Thyroid gland (tissue), 4 donors: Measurements from ENCODE around the gene CDK9. TPM values are rescaled to one million over a fixed set of nuclear protein-coding genes. Genes with fewer than 3 reads are reported as not detected.

Source experiments
- DNase-seq, 2 donors: peaks; one replicate each; pipeline ENCODE4 v3.0.0-alpha.2; 2019
- H3K27ac ChIP-seq, 3 donors: fragments of 200-600 bp; sonication (generic); 1 replicate in 2 of 3; 2 replicates in 1 of 3; pipeline ENCODE4 v1.5.1; 2016 to 2019; ENCODE audit warnings: mild to moderate bottlenecking in 1 of 3, moderate library complexity in 1 of 3
- H3K27me3 ChIP-seq: fragments of 200-600 bp; sonication (generic); one replicate; pipeline ENCODE4 v1.5.1; 2019
- H3K36me3 ChIP-seq, 2 donors: fragments of 200-600 bp; sonication (generic); one replicate each; pipeline ENCODE4 v1.5.1; 2016 to 2019
- H3K4me1 ChIP-seq, 2 donors: fragments of 200-600 bp; sonication (generic); one replicate each; pipeline ENCODE4 v1.5.1; 2017 to 2019
- H3K4me3 ChIP-seq, 3 donors: fragments of 200-600 bp; sonication (generic); replicated peaks in 1 of 3; 1 replicate in 2 of 3; 2 replicates in 1 of 3; pipeline ENCODE4 v1.5.1; 2016; ENCODE audit warnings: mild to moderate bottlenecking in 1 of 3
- H3K9me3 ChIP-seq: fragments of 200-600 bp; sonication (generic); one replicate; pipeline ENCODE4 v1.5.1; 2017
- POLR2A ChIP-seq, 2 donors: fragments of 450-650 bp; IDR thresholded peaks; one replicate each; pipeline ENCODE4 v1.6.1; 2017; ENCODE audit warnings: antibody characterized with exemption in 2 of 2, mild to moderate bottlenecking in 2 of 2, moderate library complexity in 1 of 2
- WGBS, 2 donors: methylation state at CpG; one replicate each; pipeline ENCODE4 v1.1.5; 2017; 5-methylcytosine and 5-hydroxymethylcytosine counted together
- intact Hi-C: fragments of 100-400 bp; cut with DNase I; formaldehyde crosslinking; loops from one replicate; pipeline ENCODE4 v1.15.1; 2023
- total RNA-seq, 4 donors: library from RNA; depleted of rRNA; stranded (reverse); fragments of >200 nt; gene quantifications; one replicate each; pipeline ENCODE4 v1.2.3, GENCODE V29; 2016
- TF ChIP-seq, protein P1 (sequence below), 6 experiments: fragments of 200-600 bp in 3 of 6; fragments of 450-650 bp in 3 of 6; sonication (generic) in 3 of 6; IDR thresholded peaks; one replicate each; pipeline ENCODE4 v1.5.1; 2016 to 2019; ENCODE audit warnings: antibody characterized with exemption in 6 of 6, mild to moderate bottlenecking in 2 of 6, inconsistent platforms in 1 of 6, moderate library complexity in 1 of 6

The CDK9 gene
- total RNA-seq, 4 donors from 2014 or later: 47.5 to 85.2 (median 78.3) TPM

DNA sequence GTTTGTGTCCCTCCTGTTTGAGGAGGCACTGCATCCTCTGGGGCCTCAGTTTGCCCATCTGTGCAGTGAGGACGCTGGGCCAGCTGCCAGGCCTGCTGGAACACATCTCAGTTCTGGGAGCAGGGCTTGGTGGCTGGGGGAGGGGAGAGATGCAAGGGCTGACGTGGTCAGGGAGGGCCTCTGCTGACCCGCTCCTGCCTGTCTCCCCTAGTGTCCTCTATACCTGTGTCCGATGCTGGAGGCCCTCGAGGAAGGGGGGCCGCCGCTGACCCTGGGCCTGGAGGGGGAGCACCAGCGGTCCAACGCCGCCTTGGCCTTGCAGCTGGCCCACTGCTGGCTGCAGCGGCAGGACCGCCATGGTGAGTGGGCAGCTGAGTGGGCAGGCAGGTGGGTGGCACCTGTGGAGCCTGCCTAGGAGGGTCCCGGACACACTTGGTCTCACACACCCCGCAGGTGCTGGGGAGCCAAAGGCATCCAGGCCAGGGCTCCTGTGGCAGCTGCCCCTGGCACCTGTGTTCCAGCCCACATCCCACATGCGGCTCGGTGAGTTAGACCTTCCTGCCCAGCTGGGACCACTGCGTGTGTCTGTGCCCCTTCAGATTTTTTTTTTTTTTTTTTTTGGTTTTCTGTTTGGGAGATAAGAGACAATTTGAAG lies 22.6 kb downstream of the CDK9 start:
- 89 to 91% methylated on average over 6 to 7 of the region's 17 CpGs for WGBS, 2 donors
- intact Hi-C loops: no loop called here
- H3K27me3 ChIP-seq: no peaks in the 10 kb centered on the region
- no peak overlapping the region for H3K27ac ChIP-seq
- H3K9me3 ChIP-seq: no peaks in the 10 kb centered on the region
- H3K4me1 ChIP-seq: peaks cover 10 to 14% of the 10 kb centered on the region in 2 donors
- H3K36me3 ChIP-seq: peaks cover 28 to 36% of the 10 kb centered on the region in 2 donors
- H3K4me3 ChIP-seq: no peak overlapping the region
- DNase-seq: no peak
- TF ChIP-seq, protein P1, sequence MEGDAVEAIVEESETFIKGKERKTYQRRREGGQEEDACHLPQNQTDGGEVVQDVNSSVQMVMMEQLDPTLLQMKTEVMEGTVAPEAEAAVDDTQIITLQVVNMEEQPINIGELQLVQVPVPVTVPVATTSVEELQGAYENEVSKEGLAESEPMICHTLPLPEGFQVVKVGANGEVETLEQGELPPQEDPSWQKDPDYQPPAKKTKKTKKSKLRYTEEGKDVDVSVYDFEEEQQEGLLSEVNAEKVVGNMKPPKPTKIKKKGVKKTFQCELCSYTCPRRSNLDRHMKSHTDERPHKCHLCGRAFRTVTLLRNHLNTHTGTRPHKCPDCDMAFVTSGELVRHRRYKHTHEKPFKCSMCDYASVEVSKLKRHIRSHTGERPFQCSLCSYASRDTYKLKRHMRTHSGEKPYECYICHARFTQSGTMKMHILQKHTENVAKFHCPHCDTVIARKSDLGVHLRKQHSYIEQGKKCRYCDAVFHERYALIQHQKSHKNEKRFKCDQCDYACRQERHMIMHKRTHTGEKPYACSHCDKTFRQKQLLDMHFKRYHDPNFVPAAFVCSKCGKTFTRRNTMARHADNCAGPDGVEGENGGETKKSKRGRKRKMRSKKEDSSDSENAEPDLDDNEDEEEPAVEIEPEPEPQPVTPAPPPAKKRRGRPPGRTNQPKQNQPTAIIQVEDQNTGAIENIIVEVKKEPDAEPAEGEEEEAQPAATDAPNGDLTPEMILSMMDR (IDR thresholded peaks at IDR 0.05): no peak
- TF ChIP-seq POLR2A (IDR thresholded peaks at IDR 0.05): no peak

DNA sequence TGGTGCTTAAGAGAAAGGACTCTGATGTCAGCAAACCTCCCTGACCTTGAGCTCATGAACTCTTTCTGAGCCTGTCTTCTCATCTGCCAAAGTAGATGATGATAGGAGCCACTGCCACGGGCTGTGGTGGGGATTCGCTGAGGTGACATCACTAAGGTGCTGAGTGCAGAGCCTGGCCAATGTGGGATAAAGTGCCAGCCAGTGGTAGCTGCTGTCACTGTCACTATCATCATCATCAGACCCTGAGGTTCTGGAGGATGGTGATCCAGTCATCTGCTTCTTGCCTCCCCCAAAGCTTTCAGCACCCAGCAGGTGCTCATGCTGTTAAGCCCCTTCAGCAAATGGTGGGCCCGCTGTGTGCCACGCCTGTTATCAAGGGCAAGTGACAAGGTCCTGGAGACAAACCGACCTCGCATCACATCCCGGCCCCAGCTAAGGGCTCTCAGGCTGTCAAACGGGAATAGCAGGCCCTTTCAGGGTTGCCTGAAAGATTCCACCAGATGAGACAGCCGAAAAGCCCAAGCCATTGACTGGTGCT lies 23.2 kb downstream of the CDK9 start:
- H3K27me3 ChIP-seq: no peaks in the 10 kb centered on the region
- no peaks in the 10 kb centered on the region for H3K9me3 ChIP-seq
- H3K4me3 ChIP-seq: no peak overlapping the region
- intact Hi-C loops: no loop called here
- H3K36me3 ChIP-seq: peaks cover 34 to 42% of the 10 kb centered on the region in 2 donors
- TF ChIP-seq, protein P1 (IDR thresholded peaks at IDR 0.05): no peak
- TF ChIP-seq POLR2A (IDR thresholded peaks at IDR 0.05): no peak
- H3K27ac ChIP-seq: no peak overlapping the region
- peaks cover 4 to 9% of the 10 kb centered on the region in 2 donors for H3K4me1 ChIP-seq
- no peak for DNase-seq
- 88 to 89% methylated on average over 9 of the region's 9 CpGs for WGBS, 2 donors

DNA sequence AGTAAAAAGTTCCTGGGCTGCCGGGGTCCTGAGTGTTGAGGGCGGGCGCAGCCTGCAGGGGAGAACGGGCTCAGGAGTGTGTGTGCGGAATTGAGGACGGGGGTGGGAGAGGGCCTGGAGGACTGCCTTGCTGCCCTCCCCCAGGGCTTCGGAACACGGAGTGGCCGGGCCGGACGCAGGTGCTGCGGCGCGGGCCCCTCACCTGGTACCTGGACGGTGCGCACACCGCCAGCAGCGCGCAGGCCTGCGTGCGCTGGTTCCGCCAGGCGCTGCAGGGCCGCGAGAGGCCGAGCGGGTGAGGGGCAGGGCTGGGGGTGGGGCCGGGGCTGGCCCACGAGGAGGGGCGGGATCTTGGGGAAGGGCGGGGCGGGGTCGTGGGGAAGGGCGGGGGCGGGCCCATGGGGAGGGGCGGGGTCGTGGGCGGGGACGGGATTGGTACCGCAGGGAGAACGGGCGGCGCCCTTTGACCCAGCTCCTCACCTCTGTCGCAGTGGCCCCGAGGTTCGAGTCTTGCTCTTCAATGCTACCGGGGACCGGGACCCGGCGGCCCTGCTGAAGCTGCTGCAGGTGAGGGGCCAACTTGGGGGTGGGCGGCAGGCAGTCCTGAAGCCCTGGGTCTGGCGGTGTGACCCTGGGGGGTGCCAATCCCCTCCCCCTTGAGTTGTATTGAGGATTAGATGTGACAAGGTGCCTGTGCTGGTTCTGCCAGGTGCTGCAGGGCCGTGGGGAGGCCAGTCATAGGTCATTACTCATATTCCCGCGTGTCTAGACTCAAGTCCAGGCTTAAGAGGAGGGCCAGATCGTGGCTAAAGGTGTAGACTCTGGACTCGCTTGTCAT lies 23.9 kb downstream of the CDK9 start:
- no peak for DNase-seq
- intact Hi-C loops: no loop called here
- WGBS, 2 donors: 63 to 67% methylated on average over 24 to 34 of the region's 57 CpGs
- no peaks in the 10 kb centered on the region for H3K27me3 ChIP-seq
- H3K9me3 ChIP-seq: no peaks in the 10 kb centered on the region
- H3K27ac ChIP-seq: no peak overlapping the region
- TF ChIP-seq, protein P1 (IDR thresholded peaks at IDR 0.05): no peak
- H3K36me3 ChIP-seq: peaks cover 35 to 45% of the 10 kb centered on the region in 2 donors
- H3K4me3 ChIP-seq: no peak overlapping the region
- H3K4me1 ChIP-seq: peaks cover 0 to 2% of the 10 kb centered on the region in 2 donors

DNA sequence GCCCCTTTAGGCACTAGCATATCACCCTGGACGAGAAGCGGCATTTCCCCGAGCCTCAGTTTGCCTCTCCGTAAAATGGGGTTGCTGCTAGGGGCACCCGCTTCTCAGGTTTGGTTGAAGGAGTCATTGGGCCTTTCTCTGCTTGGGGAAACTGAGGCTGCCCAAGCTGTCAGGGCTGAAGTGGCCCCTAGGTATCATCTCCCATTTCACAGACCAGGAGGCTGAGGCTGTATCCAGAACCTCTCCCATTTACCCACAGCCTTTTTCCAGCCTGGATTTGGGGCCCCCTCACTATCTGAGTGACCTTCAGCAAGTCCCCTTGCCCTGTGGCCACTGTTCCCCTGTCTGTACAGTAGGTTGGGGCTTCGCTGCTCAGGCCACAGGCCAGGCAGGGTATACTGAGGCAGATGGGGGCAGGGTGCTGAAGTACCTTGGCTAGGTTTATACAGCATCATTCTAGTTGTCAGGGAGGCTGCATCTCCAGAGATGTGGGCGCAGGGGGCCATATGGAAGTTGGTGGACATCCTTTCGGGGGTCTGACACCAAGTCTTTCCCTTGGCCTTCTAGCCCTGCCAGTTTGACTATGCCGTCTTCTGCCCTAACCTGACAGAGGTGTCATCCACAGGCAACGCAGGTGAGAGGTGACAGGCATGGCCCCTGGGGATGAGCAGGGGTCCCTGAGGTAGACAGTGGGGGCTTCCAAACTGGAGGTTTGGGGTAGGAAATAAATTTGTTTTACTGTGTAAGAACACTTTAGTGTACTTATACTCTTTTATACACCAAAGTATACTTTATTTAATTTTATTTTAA lies 24.7 kb downstream of the CDK9 start:
- no peaks in the 10 kb centered on the region for H3K4me1 ChIP-seq
- intact Hi-C loops: no loop called here
- no peak for TF ChIP-seq POLR2A (IDR thresholded peaks at IDR 0.05)
- TF ChIP-seq, protein P1 (IDR thresholded peaks at IDR 0.05): no peak
- H3K27ac ChIP-seq: no peak overlapping the region
- WGBS, 2 donors: 96 to 97% methylated on average over 9 of the region's 10 CpGs
- H3K9me3 ChIP-seq: no peaks in the 10 kb centered on the region
- DNase-seq: no peak
- no peak overlapping the region for H3K4me3 ChIP-seq
- H3K27me3 ChIP-seq: no peaks in the 10 kb centered on the region
- peaks cover 43 to 53% of the 10 kb centered on the region in 2 donors for H3K36me3 ChIP-seq
